ENCODE measurements around the gene COLEC11.
A peak's percentile ranks its signal among the peaks of the same experiment; 100 is the strongest.

COLEC11 gene

GRCh38 chr2:3648652-3649177 lies 53.8 kb downstream of the COLEC11 start:
- H3K36me3 ChIP-seq (ENCODE audit: insufficient read depth) = no peaks in the 10 kb centered on the region
- peaks cover 20% of the 10 kb centered on the region for H3K4me1 ChIP-seq (ENCODE audit: low read depth, poor library complexity, severe bottlenecking)
- H3K4me3 ChIP-seq (IDR thresholded peaks at IDR 0.05; ENCODE audit: insufficient read depth, low read depth, low read length) = no peak overlapping the region
- H3K9ac ChIP-seq = no peak overlapping the region
- H3K4me2 ChIP-seq = no peak overlapping the region
- H4K20me1 ChIP-seq (ENCODE audit: insufficient read depth) = no peaks in the 10 kb centered on the region
- no peaks in the 10 kb centered on the region for H3K27me3 ChIP-seq (ENCODE audit: insufficient read depth, low read depth)
- no peak overlapping the region for H3K27ac ChIP-seq
- no peaks in the 10 kb centered on the region for H3K79me2 ChIP-seq (ENCODE audit: insufficient read depth, low read depth)
- TF ChIP-seq CTCF (conservative IDR thresholded peaks at IDR 0.05; ENCODE audit: low read depth, low read length) = no peak
- H2AFZ ChIP-seq (ENCODE audit: low read depth) = no peak overlapping the region

- TF ChIP-seq CTCF (conservative IDR thresholded peaks at IDR 0.05; ENCODE audit: low read depth, low read length) = no peak
- Histone ChIP-seq H3K4me3 (IDR thresholded peaks at IDR 0.05; ENCODE audit: insufficient read depth, low read depth, low read length) (no peak overlapping the region), H3K79me2 (ENCODE audit: insufficient read depth, low read depth) (no peaks in the 10 kb centered on the region), H3K27me3 (ENCODE audit: insufficient read depth, low read depth) (no peaks in the 10 kb centered on the region), H3K4me1 (ENCODE audit: low read depth, poor library complexity, severe bottlenecking) (peaks cover 20% of the 10 kb centered on the region), H4K20me1 (ENCODE audit: insufficient read depth) (no peaks in the 10 kb centered on the region), H2AFZ (ENCODE audit: low read depth) (no peak overlapping the region), H3K4me2 (no peak overlapping the region), H3K9ac (no peak overlapping the region), H3K36me3 (ENCODE audit: insufficient read depth) (no peaks in the 10 kb centered on the region), H3K27ac (no peak overlapping the region)
Observed at GRCh38 chr2:3649581-3649980, 54.7 kb downstream of the COLEC11 start.

GRCh38 chr2:3650140-3650920 lies 55.4 kb downstream of the COLEC11 start:
- H3K4me2 ChIP-seq = peak overlapping the region; percentile 54; the same call in 1 of the 2 replicates
- H3K9ac ChIP-seq = peak overlapping the region; percentile 37; the same call in 1 of the 2 replicates
- H3K4me3 ChIP-seq (IDR thresholded peaks at IDR 0.05; ENCODE audit: insufficient read depth, low read depth, low read length) = no peak overlapping the region
- H3K79me2 ChIP-seq (ENCODE audit: insufficient read depth, low read depth) = no peaks in the 10 kb centered on the region
- peak overlapping the region; percentile 83 for H2AFZ ChIP-seq (ENCODE audit: low read depth)
- H3K4me1 ChIP-seq (ENCODE audit: low read depth, poor library complexity, severe bottlenecking) = peaks cover 20% of the 10 kb centered on the region
- H3K27me3 ChIP-seq (ENCODE audit: insufficient read depth, low read depth) = no peaks in the 10 kb centered on the region
- no peak for TF ChIP-seq CTCF (conservative IDR thresholded peaks at IDR 0.05; ENCODE audit: low read depth, low read length)
- H3K27ac ChIP-seq = no peak overlapping the region
- H3K36me3 ChIP-seq (ENCODE audit: insufficient read depth) = no peaks in the 10 kb centered on the region
- no peaks in the 10 kb centered on the region for H4K20me1 ChIP-seq (ENCODE audit: insufficient read depth)

- Histone ChIP-seq H3K4me3 (IDR thresholded peaks at IDR 0.05; ENCODE audit: insufficient read depth, low read depth, low read length) (no peak overlapping the region), H2AFZ (ENCODE audit: low read depth) (peak overlapping the region; percentile 99), H3K27me3 (ENCODE audit: insufficient read depth, low read depth) (no peaks in the 10 kb centered on the region), H3K9ac (peak overlapping the region; percentile 91), H3K36me3 (ENCODE audit: insufficient read depth) (no peaks in the 10 kb centered on the region), H3K4me1 (ENCODE audit: low read depth, poor library complexity, severe bottlenecking) (peaks cover 20% of the 10 kb centered on the region), H3K79me2 (ENCODE audit: insufficient read depth, low read depth) (no peaks in the 10 kb centered on the region), H3K4me2 (peak overlapping the region; percentile 87), H3K27ac (peak overlapping the region; percentile 98), H4K20me1 (ENCODE audit: insufficient read depth) (no peaks in the 10 kb centered on the region)
- no peak for TF ChIP-seq CTCF (conservative IDR thresholded peaks at IDR 0.05; ENCODE audit: low read depth, low read length)
Observed at GRCh38 chr2:3651691-3652648, 57.1 kb downstream of the COLEC11 start.

All from KMS-11 (cell line).